LoVo (cell line): ENCODE results near the gene PHETA1.

Experiments
- DNase-seq: peaks from one replicate; pipeline ENCODE4 v3.0.0-alpha.2; 2016; ENCODE audit warnings: low spot score

The PHETA1 gene

GRCh38 chr12:111369496-111370220 is 763 bp upstream of the PHETA1 start:
- no peak for DNase-seq

- DNase-seq = no peak
These were observed 556 bp downstream of the PHETA1 start for GRCh38 chr12:111368291-111368787.

- peak; percentile 62 for DNase-seq
These were observed 1.2 kb downstream of the PHETA1 start for GRCh38 chr12:111367661-111368221.

- no peak for DNase-seq
These were observed 2.3 kb downstream of the PHETA1 start for GRCh38 chr12:111366583-111366982.

GRCh38 chr12:111366075-111366474 is 2.8 kb downstream of the PHETA1 start:
- DNase-seq = no peak

GRCh38 chr12:111363578-111363977 is 5.3 kb downstream of the PHETA1 start:
- DNase-seq = no peak

GRCh38 chr12:111362687-111363475 is 6.0 kb downstream of the PHETA1 start:
- DNase-seq = no peak

GRCh38 chr12:111361717-111362576 is 6.9 kb downstream of the PHETA1 start:
- no peak for DNase-seq

- DNase-seq = no peak
These were observed 7.7 kb downstream of the PHETA1 start for GRCh38 chr12:111361073-111361716.

GRCh38 chr12:111360325-111360930 is 8.5 kb downstream of the PHETA1 start:
- no peak for DNase-seq

GRCh38 chr12:111359914-111360276 is 9.0 kb downstream of the PHETA1 start:
- DNase-seq = no peak

- DNase-seq = no peak
These were observed 9.5 kb downstream of the PHETA1 start for GRCh38 chr12:111359231-111359913.

GRCh38 chr12:111355201-111355925 is 13.5 kb downstream of the PHETA1 start:
- no peak for DNase-seq

GRCh38 chr12:111354511-111354910 is 14.4 kb downstream of the PHETA1 start:
- DNase-seq = no peak

GRCh38 chr12:111353603-111354295 is 15.1 kb downstream of the PHETA1 start:
- no peak for DNase-seq

- DNase-seq = no peak
These were observed 15.9 kb downstream of the PHETA1 start for GRCh38 chr12:111353026-111353425.

- no peak for DNase-seq
These were observed 16.4 kb downstream of the PHETA1 start for GRCh38 chr12:111352296-111352993.

- DNase-seq = no peak
These were observed 17.9 kb downstream of the PHETA1 start for GRCh38 chr12:111351026-111351425.
